HCT116 (cell line): Measurements from ENCODE around the gene LGR6. TPM values are rescaled to one million over a fixed set of nuclear protein-coding genes. Genes with fewer than 3 reads are reported as not detected.
"Not testable (repeated sequence)": the region's sequence is repeated elsewhere in the genome, so short reads cannot be mapped to it uniquely, and the experiment has no call there.

Experiments used
- ATAC-seq: fragments of 200-7000 bp; cut with Tn5 transposase; 2 replicates; pipeline ENCODE4 v1.9.1; 2020; ENCODE audit warnings: mild to moderate bottlenecking, moderate library complexity
- BruUV-seq: library from RNA; stranded (reverse); fragments of 400-500 nt; replicated peaks from 2 replicates; lab custom pipeline; 2021; lab: Mats Ljungman, UMichigan
- CTCF ChIA-PET: fragments of 300-600 bp; sonication (Branson Sonifier 250); formaldehyde crosslinking; loops from one replicate; lab custom pipeline; 2021; ENCODE audit warnings: antibody characterized with exemption; lab: Charles Lee
- POLR2A ChIA-PET: fragments of 300-600, 350-600 bp; sonication (Branson Sonifier 250); formaldehyde crosslinking; loops from one replicate; lab custom pipeline; 2021; ENCODE audit warnings: antibody characterized with exemption; lab: Charles Lee
- RAD21 ChIA-PET, 2 experiments: fragments of 300-600 bp; sonication (Branson Sonifier 250); formaldehyde crosslinking; loops; one replicate each; lab custom pipeline; 2023; ENCODE audit warnings: low total read pairs in 2 of 2; ENCODE audit not compliant: uncharacterized antibody in 2 of 2, unreplicated experiment in 2 of 2, low non-redundant PET in 1 of 2; lab: Charles Lee
- DNase-seq: peaks from one replicate; pipeline ENCODE4 v3.0.0-alpha.2; 2010; ENCODE audit warnings: low read depth, low spot score
- H2AFZ ChIP-seq: fragments of 200-600 bp; shearing (Covaris generic), sonication (generic); 2 replicates; pipeline ENCODE4 v1.6.1; 2017; ENCODE audit warnings: low read depth, mixed run types, mixed read lengths, antibody characterized with exemption, low read length; ENCODE audit not compliant: poor library complexity, severe bottlenecking
- H3K27ac ChIP-seq: 2 replicates; pipeline ENCODE4 v1.5.1; 2012; ENCODE audit warnings: low read depth, low read length
- H3K27me3 ChIP-seq: fragments of 200-600 bp; sonication (generic); 2 replicates; pipeline ENCODE4 v1.6.1; 2016; ENCODE audit warnings: mixed run types, low read length, mixed read lengths; ENCODE audit not compliant: insufficient read depth
- H3K36me3 ChIP-seq, 2 experiments: fragments of 200-500 bp in 1 of 2; fragments of 200-600 bp in 1 of 2; sonication (Bioruptor generic) in 1 of 2; sonication (generic) in 1 of 2; 2 replicates each; pipeline versions ENCODE4 v1.5.1 to v1.6.1; 2014 to 2016; ENCODE audit warnings: low read length in 2 of 2, inconsistent platforms in 1 of 2, mixed read lengths in 1 of 2, mixed run types in 1 of 2; ENCODE audit not compliant: insufficient read depth in 2 of 2, control insufficient read depth in 1 of 2
- H3K4me1 ChIP-seq, 2 experiments: fragments of 200-600 bp in 1 of 2; sonication (generic) in 1 of 2; 2 replicates each; pipeline versions ENCODE4 v1.5.1 to v1.6.1; 2012 to 2017; ENCODE audit warnings: low read length in 2 of 2, inconsistent platforms in 1 of 2, mild to moderate bottlenecking in 1 of 2, mixed read lengths in 1 of 2, mixed run types in 1 of 2, moderate library complexity in 1 of 2; ENCODE audit not compliant: insufficient read depth in 2 of 2, control insufficient read depth in 1 of 2
- H3K4me2 ChIP-seq: fragments of 200-600 bp; sonication (generic); 2 replicates; pipeline ENCODE4 v1.6.1; 2017; ENCODE audit warnings: mixed run types, low read length, mixed read lengths
- H3K4me3 ChIP-seq, 2 experiments: fragments of 200-600 bp in 1 of 2; sonication (generic) in 1 of 2; replicated peaks in 1 of 2; 2 replicates each; pipeline ENCODE4 v1.5.1; 2011 to 2016; ENCODE audit warnings: low read length in 2 of 2, control low read depth in 1 of 2, low read depth in 1 of 2, mild to moderate bottlenecking in 1 of 2, mixed read lengths in 1 of 2, mixed run types in 1 of 2
- H3K79me2 ChIP-seq: fragments of 200-600 bp; sonication (generic); 2 replicates; pipeline ENCODE4 v1.6.1; 2017; ENCODE audit warnings: mild to moderate bottlenecking, mixed run types, low read length, moderate library complexity, mixed read lengths; ENCODE audit not compliant: insufficient read depth
- H3K9ac ChIP-seq: fragments of 200-600 bp; sonication (generic); 2 replicates; pipeline ENCODE4 v1.6.1; 2016; ENCODE audit warnings: low read length, mixed read lengths
- H3K9me2 ChIP-seq: fragments of 200-600 bp; sonication (generic), shearing (Covaris generic); 2 replicates; pipeline ENCODE4 v1.6.1; 2017; ENCODE audit warnings: mixed run types, mild to moderate bottlenecking, moderate library complexity; ENCODE audit not compliant: insufficient read depth
- H3K9me3 ChIP-seq, 2 experiments: fragments of 200-500 bp in 1 of 2; fragments of 200-600 bp in 1 of 2; sonication (Bioruptor generic) in 1 of 2; sonication (generic) in 1 of 2; 2 replicates each; pipeline ENCODE4 v1.6.1; 2014 to 2017; ENCODE audit warnings: low read length in 2 of 2, mixed read lengths in 2 of 2, inconsistent platforms in 1 of 2, low read depth in 1 of 2, mild to moderate bottlenecking in 1 of 2, mixed run types in 1 of 2, moderate library complexity in 1 of 2; ENCODE audit not compliant: control insufficient read depth in 1 of 2, insufficient read depth in 1 of 2
- H4K20me1 ChIP-seq: fragments of 200-600 bp; sonication (generic), shearing (Covaris generic); 2 replicates; pipeline ENCODE4 v1.6.1; 2017; ENCODE audit warnings: mixed run types, mild to moderate bottlenecking, moderate library complexity; ENCODE audit not compliant: insufficient read depth
- EGR1 ChIP-seq: IDR thresholded peaks from 2 replicates; pipeline ENCODE4 v1.6.1; 2012; ENCODE audit warnings: low read depth
- ELF1 ChIP-seq: IDR thresholded peaks from 2 replicates; pipeline ENCODE4 v1.6.1; 2012; ENCODE audit warnings: low read depth, borderline replicate concordance
- POLR2A ChIP-seq: IDR thresholded peaks from 2 replicates; pipeline ENCODE4 v1.7.0; 2011; ENCODE audit warnings: borderline replicate concordance; ENCODE audit not compliant: insufficient read depth, insufficient read length; ENCODE audit errors: extremely low read depth
- RAD21 ChIP-seq: IDR thresholded peaks from 2 replicates; pipeline ENCODE4 v1.6.1; 2012; ENCODE audit warnings: low read depth, mild to moderate bottlenecking
- SIN3A ChIP-seq: IDR thresholded peaks from 2 replicates; pipeline ENCODE4 v1.6.1; 2012; ENCODE audit warnings: low read depth
- ZNF274 ChIP-seq: fragments of 200-500 bp; sonication (Bioruptor generic); IDR thresholded peaks from 2 replicates; pipeline ENCODE4 v1.6.1; 2014; ENCODE audit warnings: mild to moderate bottlenecking, low read depth, low read length, inconsistent platforms
- intact Hi-C: fragments of 100-400 bp; cut with micrococcal nuclease; formaldehyde crosslinking; loops from 2 replicates; pipeline ENCODE4 v1.10.0; 2022
- total RNA-seq: library from RNA; stranded (reverse); gene quantifications from one replicate; pipeline ENCODE4 v1.2.1, GENCODE V29; 2021; ENCODE audit not compliant: unreplicated experiment

The LGR6 gene
- total RNA-seq, 1 experiment from 2014 or later, result 0.20 TPM

GRCh38 chr1:202240226-202240625 is 46.6 kb downstream of the LGR6 start:
- H3K4me2 ChIP-seq, H3K79me2 ChIP-seq, H3K36me3 ChIP-seq, ATAC-seq, CTCF ChIA-PET, RAD21 ChIA-PET, H3K9me2 ChIP-seq, H2AFZ ChIP-seq, DNase-seq, H3K9me3 ChIP-seq, H3K27ac ChIP-seq, H3K9ac ChIP-seq, H3K4me3 ChIP-seq, BruUV-seq, H4K20me1 ChIP-seq, POLR2A ChIA-PET: not testable (repeated sequence)
- Histone ChIP-seq H3K4me1 (peaks cover 24% of the 10 kb centered on the region in 2 experiments), H3K27me3 (peaks cover 11% of the 10 kb centered on the region; the same call in 1 of the 2 replicates)
- intact Hi-C loops, result loop anchor here (1.0 kb wide), 1 partner anchor 19 kb away; no protein-coding TSS in a partner anchor

GRCh38 chr1:202240956-202241355 is 47.4 kb downstream of the LGR6 start:
- no peak overlapping the region for H3K27ac ChIP-seq
- ChIA-PET CTCF (no interaction called here), POLR2A (no interaction called here), RAD21 (interaction anchor here in 1 of 2 experiments (0.7 kb wide), 1 partner anchor 26 kb away, joined by 3 read pairs; no protein-coding TSS in a partner anchor)
- TF ChIP-seq ELF1 (no peak), EGR1 (no peak), POLR2A (no peak), SIN3A (no peak), RAD21 (no peak), ZNF274 (no peak)
- H2AFZ ChIP-seq, result no peak overlapping the region
- H3K9me3 ChIP-seq, result no peaks in the 10 kb centered on the region
- no TSS peak for BruUV-seq
- DNase-seq (no peak), ATAC-seq (no peak)
- H3K4me2 ChIP-seq, result no peak overlapping the region
- peaks cover 16 to 17% of the 10 kb centered on the region in 2 experiments for H3K4me1 ChIP-seq
- H3K4me3 ChIP-seq, result no peak overlapping the region
- no peaks in the 10 kb centered on the region for H3K79me2 ChIP-seq
- intact Hi-C loops, result loop anchor here (1.0 kb wide), 1 partner anchor 18 kb away; no protein-coding TSS in a partner anchor
- no peaks in the 10 kb centered on the region for H3K9me2 ChIP-seq
- no peak overlapping the region for H3K9ac ChIP-seq
- H3K36me3 ChIP-seq, result no peaks in the 10 kb centered on the region
- H4K20me1 ChIP-seq, result no peaks in the 10 kb centered on the region
- peaks cover 7% of the 10 kb centered on the region; the same call in 1 of the 2 replicates for H3K27me3 ChIP-seq
